ENCODE data around the gene KMT2A. TPM values are rescaled to one million over a fixed set of nuclear protein-coding genes. Genes with fewer than 3 reads are reported as not detected.

KMT2A gene
- total and polyA plus RNA-seq, 10 of the 15 experiments (the other 5 are each of a cell fraction or from before 2014, with no cell fraction given), result 6.1 to 56.9 (median 25.4) TPM

GRCh38 chr11:118434123-118434552, 2.2 kb upstream of the KMT2A start:
- H4K20me1 ChIP-seq (ENCODE audit: control insufficient read depth, insufficient read depth), result no peaks in the 10 kb centered on the region; the same call in 1 of the 2 replicates
- no peaks in the 10 kb centered on the region for H3K36me3 ChIP-seq (ENCODE audit: control insufficient read depth in 2 of 2, insufficient read depth in 2 of 2, low read length in 1 of 2)
- POLR2A ChIA-PET, result no interaction called here
- no peak overlapping the region for H3K9ac ChIP-seq (ENCODE audit: control insufficient read depth, insufficient read depth, low read length)
- H3K79me2 ChIP-seq (ENCODE audit: control insufficient read depth, insufficient read depth, low read length), result peaks cover 28% of the 10 kb centered on the region
- no peak for TF ChIP-seq ASH2L (IDR thresholded peaks at IDR 0.05; ENCODE audit: borderline replicate concordance, low read depth)
- TF ChIP-seq ZBTB33 (IDR thresholded peaks at IDR 0.05), result no peak
- TF ChIP-seq USF1 (IDR thresholded peaks at IDR 0.05; ENCODE audit: borderline replicate concordance, extremely low read length, insufficient read depth, low read depth, low read length), result peak; percentile 6
- no peak for TF ChIP-seq SRF (IDR thresholded peaks at IDR 0.05; ENCODE audit: low read depth in 2 of 2, low read length in 2 of 2)
- peak; percentile 29; the same call in 1 of the 2 replicates for TF ChIP-seq RAD51 (IDR thresholded peaks at IDR 0.05)
- 0 out of 2 replicates have a peak, but pooled peaks have one; percentile 46 for TF ChIP-seq NFYB (IDR thresholded peaks at IDR 0.05; ENCODE audit: insufficient read depth, low read depth, low read length)
- peak overlapping the region; percentile 78 for H3K4me3 ChIP-seq
- H3K9me3 ChIP-seq (replicated peaks; ENCODE audit: control insufficient read depth, insufficient read depth, low read length), result no peaks in the 10 kb centered on the region
- H3K27ac ChIP-seq (ENCODE audit: control insufficient read depth, insufficient read depth), result no peak overlapping the region
- intact Hi-C loops (cut with micrococcal nuclease; ENCODE audit: unreplicated experiment) (loop anchor here (2.0 to 10.0 kb wide), 3 partner anchors 33 to 619 kb away; partner anchors contain the start of gene ATP5MG), in situ Hi-C loops (cut with MboI) (no loop called here)
- no peaks in the 10 kb centered on the region; the same call in 1 of the 2 replicates for H3K4me1 ChIP-seq (ENCODE audit: control insufficient read depth, insufficient read depth, low read length)
- FAIRE-seq (peak; percentile 18), ATAC-seq (no peak), DNase-seq (ENCODE audit: low read depth, low spot score) (no peak)
- 6% methylated on average over 9 of the region's 9 CpGs for WGBS (ENCODE audit: insufficient coverage, insufficient replicate concordance, low lambda C conversion rate, missing lambda C conversion rate)
- SMC1A ChIA-PET (ENCODE audit: uncharacterized antibody, unreplicated experiment), result interaction anchor here (0.7 to 1.8 kb wide), 4 partner anchors 14 to 52 kb away, joined by 3 to 8 read pairs (median 4); no protein-coding TSS in a partner anchor
- no TSS peak for BruUV-seq (replicated peaks)
- RAD21 ChIA-PET (ENCODE audit: unreplicated experiment), result interaction anchor here (1.0 to 3.0 kb wide), 3 partner anchors 32 to 54 kb away, joined by 3 to 12 read pairs (median 11); no protein-coding TSS in a partner anchor
- H2AFZ ChIP-seq (ENCODE audit: control insufficient read depth, low read depth, low read length), result peak overlapping the region; percentile 93
- no peaks in the 10 kb centered on the region for H3K27me3 ChIP-seq (replicated peaks in 1 of 2; ENCODE audit: control insufficient read depth in 2 of 2, insufficient read depth in 2 of 2, low read length in 1 of 2)
- CTCF ChIA-PET, result interaction anchor here (1.2 to 2.4 kb wide), 3 partner anchors 32 to 59 kb away, joined by 4 to 12 read pairs (median 4); no protein-coding TSS in a partner anchor
- H3K4me2 ChIP-seq (ENCODE audit: control insufficient read depth, insufficient read depth), result peak overlapping the region; percentile 96
